Renal cortical epithelial cell (primary cell): ENCODE results near the gene GATC. TPM values are rescaled to one million over a fixed set of nuclear protein-coding genes. Genes with fewer than 3 reads are reported as not detected.
"Not testable (repeated sequence)": the region's sequence is repeated elsewhere in the genome, so short reads cannot be mapped to it uniquely, and the experiment has no call there.

Experiments used
- DNase-seq: peaks from one replicate; pipeline ENCODE4 v3.0.0-alpha.2; 2011; ENCODE audit warnings: low read depth
- total RNA-seq: library from RNA; depleted of rRNA; stranded (reverse); fragments of >200 nt; gene quantifications from 2 replicates; pipeline ENCODE4 v1.2.3, GENCODE V29; 2014

Gene GATC
- total RNA-seq, 1 donor from 2014 or later: 30.9 TPM

DNA sequence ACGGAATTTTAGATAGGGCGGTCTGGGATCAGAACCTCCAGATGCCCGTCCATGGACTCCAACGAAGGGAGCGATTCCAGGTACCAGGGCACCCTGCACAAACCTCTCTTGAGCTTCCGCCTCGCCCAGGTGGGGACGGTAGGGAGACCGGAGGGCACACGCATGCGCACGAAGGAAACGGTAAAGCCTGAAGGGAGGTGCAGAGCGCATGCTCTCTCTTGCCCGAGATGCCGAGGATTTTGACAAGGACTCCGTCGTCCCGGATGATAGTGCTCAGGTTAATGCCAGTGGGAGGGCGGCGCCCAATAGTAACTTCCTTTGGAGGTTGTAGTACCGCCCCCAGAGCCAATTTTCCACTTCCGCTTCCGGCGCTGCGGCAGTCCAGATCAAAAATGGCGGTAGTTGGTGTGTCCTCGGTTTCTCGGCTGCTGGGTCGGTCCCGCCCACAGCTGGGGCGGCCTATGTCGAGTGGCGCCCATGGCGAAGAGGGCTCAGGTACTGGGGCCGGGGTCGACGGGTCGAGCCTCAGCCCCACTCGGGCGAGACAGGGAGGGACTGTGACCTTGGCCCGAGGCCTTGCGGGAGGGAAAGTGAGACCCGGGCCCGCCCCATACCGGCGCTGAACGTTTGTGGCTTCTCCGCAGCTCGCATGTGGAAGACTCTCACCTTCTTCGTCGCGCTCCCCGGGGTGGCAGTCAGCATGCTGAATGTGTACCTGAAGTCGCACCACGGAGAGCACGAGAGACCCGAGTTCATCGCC, 8.3 kb upstream of the GATC start, which contains the start of gene COX6A1:
Gene COX6A1 (plus strand): TSS at position 379 of the 760 bp plus-strand sequence. CDS start 14 bp downstream, at position 393.
- DNase-seq: peak; percentile 98

DNA sequence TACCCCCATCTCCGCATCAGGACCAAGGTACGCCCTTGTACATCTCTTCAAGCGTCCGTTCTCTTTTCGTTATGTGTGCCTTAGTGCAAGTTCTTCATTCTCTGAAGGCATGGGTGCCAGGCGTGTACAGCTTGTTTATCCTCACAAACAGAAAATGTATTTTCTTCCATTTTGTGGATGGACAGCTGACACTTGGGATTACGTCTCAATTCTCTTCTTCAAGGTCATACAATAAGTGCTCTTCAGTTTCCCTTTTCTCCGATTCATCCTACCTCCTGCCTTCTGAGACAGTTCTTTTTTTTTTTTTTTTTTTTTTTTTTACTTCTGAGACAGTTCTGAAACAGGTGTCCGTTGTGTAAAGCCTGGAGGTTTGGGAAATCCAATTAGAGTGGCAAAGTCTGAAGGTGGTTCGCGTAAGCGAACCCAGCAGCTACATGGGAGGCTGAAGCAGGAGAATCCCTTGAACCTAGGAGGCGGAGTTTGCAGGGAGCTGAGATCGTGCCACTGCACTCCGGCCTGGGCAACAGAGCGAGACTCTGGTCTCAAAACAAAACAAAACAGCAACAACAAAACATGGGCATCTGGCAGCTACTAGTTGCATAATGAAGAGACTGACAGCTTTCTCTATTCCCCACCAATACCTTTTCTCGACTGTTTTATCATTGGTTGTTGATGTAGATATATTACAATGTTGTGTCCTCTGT, 7.6 kb upstream of the GATC start:
- DNase-seq: no peak

DNA sequence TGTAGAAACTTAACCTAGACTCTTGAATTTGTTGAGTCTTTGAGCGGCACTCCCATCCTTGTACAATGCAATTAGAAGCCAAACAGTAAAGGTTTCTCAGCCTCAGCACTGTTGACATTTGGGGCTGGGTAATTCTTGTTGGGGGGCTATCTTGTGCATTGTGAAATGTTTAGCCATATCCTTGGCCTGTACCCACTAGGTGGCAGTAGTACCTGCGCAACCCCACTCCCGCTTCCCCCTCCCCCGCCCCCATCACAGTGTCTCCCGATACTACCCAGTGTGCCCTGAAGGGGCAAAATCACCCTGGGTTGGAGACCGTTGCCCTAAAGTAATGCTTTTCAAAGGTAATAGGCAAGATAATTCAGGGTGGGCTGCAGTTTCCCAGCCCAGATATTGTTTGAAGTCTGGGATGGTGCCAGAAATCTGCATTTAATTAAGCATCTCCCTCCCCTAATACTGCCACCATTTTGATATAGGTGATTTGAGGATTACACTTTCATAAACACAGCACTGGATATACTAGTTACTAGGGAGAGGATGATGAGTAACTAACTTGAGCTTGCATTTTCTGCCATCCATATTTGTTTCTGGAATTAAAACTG, 6.5 kb upstream of the GATC start:
- DNase-seq: peak; percentile 47

DNA sequence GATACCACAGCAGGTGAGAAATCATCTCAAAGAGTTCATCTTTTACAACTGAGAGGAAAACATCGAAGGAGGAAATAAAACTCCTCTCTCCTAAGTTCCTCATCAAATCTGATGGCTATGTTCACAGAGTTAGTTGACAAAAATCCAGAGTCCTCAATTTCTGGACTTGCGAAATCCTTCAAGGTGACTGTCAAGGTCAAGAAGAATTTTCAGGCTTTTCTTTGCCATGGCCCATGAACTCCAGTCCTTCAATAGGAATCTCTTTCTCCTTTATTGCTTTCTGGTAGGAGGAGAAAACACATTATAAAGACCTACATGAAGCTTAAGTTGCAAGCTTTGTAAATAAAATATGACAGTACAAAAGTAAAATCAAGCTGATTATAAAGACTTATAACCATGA, 1.6 kb upstream of the GATC start:
- no peak for DNase-seq

DNA sequence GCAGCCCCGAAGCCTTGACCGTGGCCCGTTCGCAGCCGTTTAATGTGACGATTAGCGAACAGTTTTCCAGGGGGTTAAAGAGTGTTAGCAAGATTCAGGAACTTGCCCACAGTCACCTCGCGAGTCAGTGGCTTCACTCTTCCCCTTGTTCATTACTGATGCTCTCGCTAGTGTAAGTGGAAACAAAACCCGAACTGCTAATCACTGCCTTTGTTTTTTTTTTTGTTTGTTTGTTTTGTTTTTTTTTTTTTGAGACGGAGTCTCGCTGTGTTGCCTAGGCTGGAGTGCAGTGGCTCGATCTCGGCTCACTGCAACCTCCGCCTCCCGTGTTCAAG, 567 bp downstream of the GATC start:
- DNase-seq: not testable (repeated sequence)

GRCh38 chr12:120447992-120448391, 1.7 kb downstream of the GATC start:
- no peak for DNase-seq

DNA sequence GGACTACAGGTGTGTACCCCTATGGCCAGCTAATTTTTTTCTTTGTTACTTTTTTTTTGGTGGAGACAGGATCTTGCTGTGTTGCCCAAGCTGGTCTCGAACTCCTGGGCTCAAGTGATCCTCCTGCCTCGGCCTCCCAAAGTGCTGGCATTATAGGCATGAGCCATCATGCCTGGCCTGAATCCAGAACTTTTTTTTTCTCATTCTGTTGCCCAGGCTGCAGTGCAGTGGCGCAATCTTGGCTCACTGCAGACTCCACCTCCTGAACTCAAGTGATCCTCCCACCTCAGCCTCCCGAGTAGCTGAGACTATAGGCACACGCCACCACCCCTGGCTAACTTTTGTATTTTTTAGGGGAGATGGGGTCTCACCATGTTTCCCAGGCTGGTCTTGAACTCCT, 6.3 kb downstream of the GATC start:
- DNase-seq: peak; percentile 19

DNA sequence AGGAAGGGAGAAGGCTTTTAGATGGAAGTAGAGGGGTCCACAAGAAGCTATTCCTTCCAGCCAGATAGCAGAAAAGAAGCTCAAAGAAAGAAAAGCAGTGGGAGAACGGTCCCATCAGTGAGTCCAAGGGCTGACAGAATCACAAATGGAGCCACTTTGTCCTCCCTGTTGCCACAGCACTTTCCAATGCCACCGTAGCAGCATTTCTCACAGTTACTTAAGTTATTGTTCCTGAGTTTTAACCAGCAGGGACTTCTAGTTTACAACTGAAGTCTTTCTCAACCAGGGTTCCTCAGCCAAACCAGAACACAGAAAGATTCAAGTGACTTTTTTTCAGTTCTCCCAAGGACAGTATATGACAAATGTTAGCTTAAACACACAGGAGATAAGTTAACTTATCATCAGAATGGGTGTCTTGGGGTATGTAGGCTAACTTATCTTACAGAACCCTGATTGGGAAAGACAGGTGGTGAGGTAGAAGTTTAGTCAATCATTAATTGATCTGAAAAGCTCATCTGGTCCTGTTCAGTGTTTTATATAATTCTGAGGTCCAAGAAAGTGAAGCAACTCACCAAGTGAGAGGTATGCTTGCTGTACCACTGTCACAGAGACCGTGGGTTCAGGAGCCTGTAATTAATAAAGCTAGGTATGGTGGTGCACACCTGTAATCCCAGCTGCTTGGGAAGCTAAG, 7.0 kb downstream of the GATC start:
- no peak for DNase-seq

DNA sequence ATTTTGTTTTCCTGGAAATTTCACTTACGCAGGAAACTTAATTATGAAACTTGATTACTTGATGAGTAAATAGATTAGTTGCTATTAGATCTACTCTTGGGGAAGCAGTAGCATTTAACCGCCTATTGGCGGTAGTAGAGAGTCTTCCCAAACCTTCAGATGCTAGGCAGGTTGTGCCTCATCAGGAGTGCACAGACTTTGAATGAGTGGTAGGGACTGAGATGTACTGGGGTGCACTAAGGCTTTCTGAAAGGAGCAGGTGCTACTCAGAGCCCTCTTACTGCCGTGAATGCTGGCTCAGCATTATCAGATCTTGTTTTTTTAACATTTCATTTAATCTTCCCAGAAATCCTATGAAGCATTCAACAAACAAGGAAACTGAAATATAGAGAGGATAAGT, 7.7 kb downstream of the GATC start:
- peak; percentile 46 for DNase-seq

DNA sequence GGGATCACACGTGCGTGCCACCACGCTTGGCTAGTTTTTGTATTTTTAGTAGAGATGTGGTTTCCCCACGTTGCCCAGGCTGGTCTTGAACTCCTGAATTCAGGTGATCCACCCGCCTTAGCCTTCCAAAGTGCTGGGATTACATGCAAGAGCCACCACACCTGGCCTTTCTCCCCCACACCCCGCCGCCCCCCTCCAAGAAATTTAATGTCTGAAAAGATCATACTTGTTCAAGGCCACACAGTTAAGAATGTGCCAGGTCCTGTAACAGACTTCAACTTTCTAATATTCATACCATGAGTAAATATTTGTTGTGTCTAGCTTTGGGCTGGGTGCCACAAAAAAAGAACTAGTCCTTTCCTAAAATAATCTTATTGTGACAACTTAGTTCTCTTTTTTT, 9.1 kb downstream of the GATC start:
- no peak for DNase-seq

- no peak for DNase-seq
Observed at GRCh38 chr12:120457133-120457532, 10.9 kb downstream of the GATC start.

- no peak for DNase-seq
Observed at GRCh38 chr12:120460157-120460556, 13.9 kb downstream of the GATC start.

DNA sequence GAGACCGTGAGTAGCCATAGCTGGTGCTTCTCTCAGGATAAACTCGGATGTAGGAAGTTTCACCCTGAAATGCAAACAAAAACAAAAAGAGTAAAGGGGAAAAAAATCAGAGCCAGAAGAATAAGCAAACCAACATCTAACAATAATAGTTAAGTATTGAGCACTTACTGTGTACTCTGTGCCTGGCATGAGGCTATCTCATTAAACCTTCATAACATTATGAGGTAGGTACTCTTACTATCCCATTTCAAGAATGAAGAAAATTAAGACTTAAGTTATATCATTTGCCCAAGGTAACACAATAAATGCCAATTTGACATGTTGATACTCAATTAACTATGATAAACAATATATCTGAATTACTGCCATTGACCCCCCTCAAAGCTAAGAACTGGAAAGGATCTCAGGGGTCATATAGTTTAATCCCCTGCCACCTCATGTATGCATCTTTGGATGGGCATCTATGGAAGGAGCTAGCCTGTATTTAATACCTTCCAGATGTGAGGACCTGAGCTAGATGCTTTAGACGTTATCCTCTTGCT, 15.9 kb downstream of the GATC start:
- DNase-seq: no peak

GRCh38 chr12:120463712-120464111, 17.5 kb downstream of the GATC start:
- no peak for DNase-seq

DNA sequence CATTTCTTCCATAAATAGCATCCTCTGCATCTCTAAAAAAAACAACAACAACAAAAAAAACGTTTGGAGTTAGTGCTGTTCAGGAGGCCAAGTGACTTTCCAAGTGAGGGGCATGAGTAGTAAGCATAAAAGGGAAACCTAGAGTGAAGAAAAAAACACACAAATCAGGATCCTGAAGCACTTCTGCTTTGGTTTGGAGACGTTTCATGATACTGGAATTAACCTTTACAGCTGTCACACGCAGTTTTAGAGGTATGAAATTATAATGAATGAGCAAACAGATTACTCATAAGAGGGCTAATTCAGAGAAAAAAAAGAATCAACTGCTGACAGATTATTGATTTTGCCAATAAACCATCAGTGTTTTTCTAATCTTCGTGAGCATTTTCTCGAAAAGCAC, 19.5 kb downstream of the GATC start:
- DNase-seq: no peak

DNA sequence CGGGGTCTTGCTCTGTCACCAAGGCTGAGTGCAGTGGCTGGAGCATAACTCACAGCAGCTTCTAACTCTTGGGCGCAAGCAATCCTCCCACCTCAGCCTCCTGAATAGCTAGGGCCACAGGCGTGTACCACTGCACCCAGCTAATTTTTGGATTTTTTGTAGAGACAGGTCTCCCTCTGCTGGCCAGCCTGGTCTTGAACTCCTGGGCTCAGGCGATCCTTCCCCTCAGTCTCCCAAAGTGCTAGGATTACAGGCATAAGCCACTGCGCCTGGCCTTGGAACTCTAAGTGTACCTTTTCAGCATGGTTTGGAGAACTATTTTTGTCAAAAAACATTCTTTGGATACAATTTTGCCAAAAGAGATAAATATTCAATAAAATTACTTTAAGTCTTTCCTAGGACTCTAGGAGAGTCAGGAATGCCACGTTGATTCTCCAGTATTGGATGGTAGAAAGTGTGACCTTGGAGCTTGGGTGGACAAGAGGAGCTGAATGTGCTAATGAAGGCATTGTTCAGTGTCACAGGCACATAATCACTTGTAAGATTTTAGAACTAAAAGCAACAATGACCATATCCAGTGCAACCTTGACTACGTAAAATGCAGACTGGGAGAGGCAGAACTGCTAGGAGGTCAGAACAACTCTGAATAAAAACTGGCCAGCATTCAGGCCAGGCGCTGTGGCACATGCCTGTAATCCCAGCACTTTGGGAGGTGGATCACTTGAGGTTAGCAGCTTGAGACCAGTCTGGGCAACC, 20.5 kb downstream of the GATC start:
- DNase-seq: peak; percentile 22

DNA sequence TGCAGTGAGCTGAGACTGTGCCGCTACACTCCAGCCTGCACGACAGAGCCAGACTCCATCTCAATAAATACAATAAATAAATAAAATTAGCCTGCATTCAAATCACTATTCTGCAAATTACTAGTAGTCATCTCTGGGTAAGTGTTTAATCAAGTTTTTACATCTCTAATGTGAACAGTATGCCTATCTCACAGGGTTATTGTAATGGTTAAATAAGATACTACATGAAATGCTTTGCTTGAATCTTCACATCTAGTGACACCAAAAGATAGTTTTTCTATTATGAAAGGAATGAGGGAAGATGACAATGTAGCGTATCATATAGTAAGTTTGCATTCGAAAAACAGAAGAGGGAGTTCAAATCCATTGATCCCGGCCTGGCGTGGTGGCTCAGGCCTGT, 21.2 kb downstream of the GATC start:
- DNase-seq: no peak

- peak; percentile 42 for DNase-seq
Observed at GRCh38 chr12:120468325-120468820, 22.1 kb downstream of the GATC start.

- DNase-seq: no peak
Observed at GRCh38 chr12:120468821-120469449, 22.7 kb downstream of the GATC start.

- peak; percentile 90 for DNase-seq
Observed at GRCh38 chr12:120469450-120470149, 23.4 kb downstream of the GATC start, which contains the start of gene SRSF9. Gene SRSF9, minus strand, starts transcription at chr12:120469748. Its CDS starts 139 bp downstream, at chr12:120469609.
